Measurements from ENCODE around the gene SERTAD3.
A peak's percentile ranks its signal among the peaks of the same experiment; 100 is the strongest.

SERTAD3 gene

GRCh38 chr19:40407714-40408597, 36.2 kb downstream of the SERTAD3 start:
- Mint-ChIP-seq H3K27me3 (no peaks in the 10 kb centered on the region), H3K4me1 (peaks cover 24% of the 10 kb centered on the region), H3K4me3 (peak overlapping the region; percentile 34), H3K9me3 (no peaks in the 10 kb centered on the region), H3K27ac (ENCODE audit: low read depth) (no peak overlapping the region), H3K36me3 (ENCODE audit: insufficient read depth) (peaks cover 1% of the 10 kb centered on the region)
- DNase-seq (ENCODE audit: low spot score in 2 of 2): no peak
- no peak for ATAC-seq (replicated peaks; ENCODE audit: extremely low read depth, poor library complexity, severe bottlenecking)

DNA sequence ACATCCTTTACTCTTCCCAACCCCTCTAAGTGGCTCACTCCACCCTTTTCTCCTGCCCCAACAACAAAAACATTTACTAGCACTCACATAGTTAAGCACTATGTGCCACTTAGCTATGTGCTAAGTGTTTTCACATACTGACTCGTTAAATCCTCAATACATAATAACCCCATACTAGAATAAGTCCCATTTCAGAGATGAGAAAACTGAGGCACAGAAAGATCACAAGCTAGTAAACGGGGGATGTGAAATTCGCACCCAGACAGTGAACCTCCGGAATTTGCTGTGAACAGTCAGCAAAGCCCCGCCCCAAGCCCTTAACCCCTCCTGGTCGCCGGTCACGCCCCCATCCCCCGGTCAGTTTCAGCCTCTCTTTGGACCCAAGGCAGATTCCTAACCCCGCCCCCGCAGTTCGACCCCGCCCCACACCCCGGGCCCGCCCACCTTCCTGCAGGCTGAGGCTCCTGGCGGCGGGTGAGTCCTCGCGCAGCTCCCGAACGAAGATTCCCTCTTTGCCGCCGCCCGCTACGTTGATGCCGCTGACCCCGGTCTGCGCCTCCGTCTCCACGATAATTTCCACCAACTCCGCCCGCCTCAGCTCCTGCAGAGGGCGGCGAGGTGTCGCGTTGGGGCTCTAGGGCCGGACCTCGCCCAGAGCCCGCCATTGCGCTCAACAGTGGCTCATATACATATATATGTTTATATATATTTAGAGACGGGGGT, 40.7 kb downstream of the SERTAD3 start:
- DNase-seq (ENCODE audit: low spot score in 2 of 2) (peak; percentile 54 to 61), ATAC-seq (replicated peaks; ENCODE audit: extremely low read depth, poor library complexity, severe bottlenecking) (peak; percentile 69)
- peaks cover 39% of the 10 kb centered on the region for H3K4me1 Mint-ChIP-seq
- H3K27me3 Mint-ChIP-seq: no peaks in the 10 kb centered on the region
- H3K36me3 Mint-ChIP-seq (ENCODE audit: insufficient read depth): peaks cover 3% of the 10 kb centered on the region
- peak overlapping the region; percentile 86 for H3K4me3 Mint-ChIP-seq
- no peaks in the 10 kb centered on the region for H3K9me3 Mint-ChIP-seq
- H3K27ac Mint-ChIP-seq (ENCODE audit: low read depth): no peak overlapping the region

GRCh38 chr19:40400559-40400958, 43.6 kb downstream of the SERTAD3 start:
- ATAC-seq (replicated peaks; ENCODE audit: extremely low read depth, poor library complexity, severe bottlenecking) (no peak), DNase-seq (ENCODE audit: low spot score in 2 of 2) (no peak)
- Mint-ChIP-seq H3K4me1 (peaks cover 31% of the 10 kb centered on the region), H3K36me3 (ENCODE audit: insufficient read depth) (peaks cover 2% of the 10 kb centered on the region), H3K9me3 (no peaks in the 10 kb centered on the region), H3K27me3 (no peaks in the 10 kb centered on the region), H3K4me3 (no peak overlapping the region), H3K27ac (ENCODE audit: low read depth) (no peak overlapping the region)

DNA sequence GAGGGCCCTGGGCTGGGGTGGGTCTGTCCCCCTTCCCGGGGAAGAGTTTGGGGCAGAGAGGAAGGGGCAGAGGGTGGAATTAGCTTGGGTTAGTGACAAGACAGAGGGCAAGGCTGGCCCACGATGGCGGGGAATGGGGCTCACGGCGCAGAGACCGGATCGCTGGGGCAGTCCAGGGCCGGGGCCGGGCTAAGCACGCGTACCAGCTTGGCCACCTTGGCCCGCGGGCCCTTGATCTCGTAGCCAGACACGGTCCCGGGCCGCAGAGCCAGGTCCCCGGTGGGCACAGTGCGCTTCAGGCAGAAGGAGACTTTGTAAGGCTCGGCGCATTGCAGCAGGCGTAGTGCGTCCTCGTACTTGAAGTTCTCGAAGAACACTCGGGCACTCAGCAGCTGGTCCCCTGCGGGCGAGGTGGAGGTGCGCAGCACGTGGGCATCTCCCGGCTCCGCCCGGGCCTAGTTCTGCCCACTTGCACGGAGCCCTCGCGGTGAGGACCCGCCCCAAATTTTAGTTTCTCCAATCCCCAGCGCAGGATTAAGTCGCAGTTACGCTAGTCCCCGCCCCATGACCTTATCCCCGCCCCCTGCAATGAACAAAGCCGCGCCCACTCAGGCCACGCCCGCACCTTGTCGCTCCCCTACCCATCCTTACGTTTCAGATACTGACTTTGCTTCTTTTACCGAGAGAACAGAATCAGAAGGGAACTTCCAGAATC, 45.6 kb downstream of the SERTAD3 start:
- Mint-ChIP-seq H3K27me3 (no peaks in the 10 kb centered on the region), H3K4me3 (no peak overlapping the region), H3K27ac (ENCODE audit: low read depth) (no peak overlapping the region), H3K9me3 (no peaks in the 10 kb centered on the region), H3K36me3 (ENCODE audit: insufficient read depth) (peaks cover 2% of the 10 kb centered on the region), H3K4me1 (peaks cover 21% of the 10 kb centered on the region)
- ATAC-seq (replicated peaks; ENCODE audit: extremely low read depth, poor library complexity, severe bottlenecking): peak; percentile 42
- DNase-seq (ENCODE audit: low spot score in 2 of 2): no peak

DNA sequence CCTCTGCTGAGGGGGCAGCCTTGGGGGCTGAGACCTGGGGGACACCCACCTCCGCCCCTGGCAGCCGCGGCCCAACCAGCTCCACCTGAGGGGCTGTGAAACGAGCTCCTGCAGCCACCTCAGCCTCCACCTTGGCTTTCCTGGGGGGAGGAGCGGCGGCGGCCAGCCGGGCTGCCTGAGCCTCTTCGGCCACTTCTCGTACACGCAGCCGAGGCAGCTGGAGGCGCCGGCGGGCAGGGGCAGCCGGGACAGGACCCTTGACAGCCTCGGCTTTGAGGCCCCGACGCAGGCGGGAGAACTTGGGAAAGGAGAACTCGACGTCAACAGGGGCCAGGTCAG, 46.6 kb downstream of the SERTAD3 start:
- Mint-ChIP-seq H3K9me3 (no peaks in the 10 kb centered on the region), H3K27ac (ENCODE audit: low read depth) (no peak overlapping the region), H3K4me3 (no peak overlapping the region), H3K36me3 (ENCODE audit: insufficient read depth) (peaks cover 2% of the 10 kb centered on the region), H3K27me3 (no peaks in the 10 kb centered on the region), H3K4me1 (peaks cover 15% of the 10 kb centered on the region)
- no peak for DNase-seq (ENCODE audit: low spot score in 2 of 2)
- no peak for ATAC-seq (replicated peaks; ENCODE audit: extremely low read depth, poor library complexity, severe bottlenecking)

DNA sequence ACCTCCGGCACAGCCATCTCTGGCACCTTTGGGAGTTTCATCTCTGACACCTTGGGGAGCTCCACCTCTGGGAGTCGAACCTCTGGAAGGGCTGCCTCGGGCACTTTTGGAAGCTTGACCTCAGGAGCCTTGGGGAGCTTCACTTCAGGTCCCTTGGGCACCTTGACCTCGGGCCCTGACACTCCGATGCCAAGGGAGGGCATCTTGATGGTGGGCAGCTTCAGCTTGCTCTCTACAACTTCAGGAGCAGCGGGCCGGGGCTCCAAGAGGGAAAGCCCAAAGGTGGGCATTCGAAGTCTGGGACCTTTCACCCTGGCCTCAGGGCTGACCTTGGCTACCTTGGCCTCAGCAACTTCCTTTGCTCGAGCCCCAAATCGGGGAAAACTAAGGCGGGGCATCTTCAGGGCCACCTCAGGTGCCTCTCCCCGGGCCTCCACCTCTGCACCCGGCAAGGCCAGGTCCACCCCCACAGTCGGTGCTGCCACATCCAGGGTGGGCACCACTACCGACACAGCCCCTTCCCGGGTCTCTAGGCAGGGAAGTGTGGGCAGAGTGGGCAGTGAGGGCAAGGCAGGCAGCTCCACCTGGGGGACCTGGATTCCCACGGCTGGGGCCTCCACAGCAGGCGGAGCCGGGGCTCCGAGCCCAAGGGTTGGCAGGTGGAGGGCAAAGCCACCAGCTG, 47.1 kb downstream of the SERTAD3 start:
- H3K36me3 Mint-ChIP-seq (ENCODE audit: insufficient read depth): peaks cover 2% of the 10 kb centered on the region
- H3K4me3 Mint-ChIP-seq: no peak overlapping the region
- no peak for ATAC-seq (replicated peaks; ENCODE audit: extremely low read depth, poor library complexity, severe bottlenecking)
- no peaks in the 10 kb centered on the region for H3K27me3 Mint-ChIP-seq
- H3K9me3 Mint-ChIP-seq: no peaks in the 10 kb centered on the region
- no peak overlapping the region for H3K27ac Mint-ChIP-seq (ENCODE audit: low read depth)
- peaks cover 19% of the 10 kb centered on the region for H3K4me1 Mint-ChIP-seq
- no peak for DNase-seq (ENCODE audit: low spot score in 2 of 2)

- Mint-ChIP-seq H3K36me3 (ENCODE audit: insufficient read depth) (peaks cover 2% of the 10 kb centered on the region), H3K9me3 (no peaks in the 10 kb centered on the region), H3K4me3 (no peak overlapping the region), H3K27ac (ENCODE audit: low read depth) (no peak overlapping the region), H3K27me3 (no peaks in the 10 kb centered on the region), H3K4me1 (peaks cover 18% of the 10 kb centered on the region)
- DNase-seq (ENCODE audit: low spot score in 2 of 2): no peak
- no peak for ATAC-seq (replicated peaks; ENCODE audit: extremely low read depth, poor library complexity, severe bottlenecking)
These were observed 48.2 kb downstream of the SERTAD3 start for GRCh38 chr19:40395956-40396355.

DNA sequence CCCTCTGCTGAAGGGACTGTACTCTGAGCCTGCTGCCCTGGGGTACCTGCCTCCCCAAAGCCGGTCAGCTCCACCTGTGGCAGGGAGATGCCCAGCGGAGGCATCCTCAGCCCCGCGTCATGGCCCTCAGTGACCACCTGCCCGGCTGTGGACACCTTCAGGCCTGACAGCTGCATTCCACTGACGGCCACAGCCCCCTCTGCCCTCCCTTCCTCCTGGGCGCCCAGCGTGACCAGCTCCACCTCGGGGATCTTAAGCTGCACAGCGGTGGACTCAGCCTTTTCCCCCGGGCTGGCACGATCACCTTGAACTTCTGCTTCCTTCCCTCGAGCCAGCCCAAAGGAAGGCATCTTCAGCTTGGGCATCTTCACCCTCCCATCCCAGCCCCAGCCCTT, 49.3 kb downstream of the SERTAD3 start:
- H3K4me3 Mint-ChIP-seq: no peak overlapping the region
- no peaks in the 10 kb centered on the region for H3K9me3 Mint-ChIP-seq
- no peak overlapping the region for H3K27ac Mint-ChIP-seq (ENCODE audit: low read depth)
- H3K27me3 Mint-ChIP-seq: no peaks in the 10 kb centered on the region
- peaks cover 14% of the 10 kb centered on the region for H3K4me1 Mint-ChIP-seq
- ATAC-seq (replicated peaks; ENCODE audit: extremely low read depth, poor library complexity, severe bottlenecking): no peak
- peaks cover 2% of the 10 kb centered on the region for H3K36me3 Mint-ChIP-seq (ENCODE audit: insufficient read depth)
- no peak for DNase-seq (ENCODE audit: low spot score in 2 of 2)

GRCh38 chr19:40393894-40394815, 50.0 kb downstream of the SERTAD3 start:
- Mint-ChIP-seq H3K4me1 (peaks cover 10% of the 10 kb centered on the region), H3K9me3 (no peaks in the 10 kb centered on the region), H3K36me3 (ENCODE audit: insufficient read depth) (peaks cover 2% of the 10 kb centered on the region), H3K4me3 (no peak overlapping the region), H3K27ac (ENCODE audit: low read depth) (no peak overlapping the region), H3K27me3 (no peaks in the 10 kb centered on the region)
- ATAC-seq (replicated peaks; ENCODE audit: extremely low read depth, poor library complexity, severe bottlenecking) (no peak), DNase-seq (ENCODE audit: low spot score in 2 of 2) (no peak)

- H3K27ac Mint-ChIP-seq (ENCODE audit: low read depth): no peak overlapping the region
- H3K4me1 Mint-ChIP-seq: peaks cover 6% of the 10 kb centered on the region
- H3K9me3 Mint-ChIP-seq: no peaks in the 10 kb centered on the region
- ATAC-seq (replicated peaks; ENCODE audit: extremely low read depth, poor library complexity, severe bottlenecking): no peak
- H3K36me3 Mint-ChIP-seq (ENCODE audit: insufficient read depth): peaks cover 2% of the 10 kb centered on the region
- H3K4me3 Mint-ChIP-seq: no peak overlapping the region
- DNase-seq (ENCODE audit: low spot score in 2 of 2): no peak
- H3K27me3 Mint-ChIP-seq: no peaks in the 10 kb centered on the region
These were observed 51.1 kb downstream of the SERTAD3 start for GRCh38 chr19:40392894-40393517.

DNA sequence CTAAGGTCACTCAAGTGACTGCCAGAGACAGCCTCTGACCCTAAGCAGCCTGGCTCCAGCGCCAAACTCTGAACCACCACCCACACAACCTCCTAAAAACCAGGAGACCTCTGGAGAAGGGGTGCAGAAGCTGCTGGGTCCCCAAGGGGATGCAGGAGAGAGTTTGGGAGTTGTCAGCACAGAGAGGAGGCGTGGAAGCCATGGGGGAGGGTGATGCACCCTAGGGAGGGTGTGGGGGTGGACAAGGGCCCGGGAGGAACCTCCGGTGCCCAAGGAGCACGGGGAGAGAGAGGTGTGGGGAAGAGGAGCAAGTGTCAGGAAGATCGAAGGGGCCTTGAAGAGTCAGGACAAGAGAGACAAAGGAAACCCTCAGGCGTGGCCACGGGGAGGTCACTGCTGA, 52.0 kb downstream of the SERTAD3 start:
- Mint-ChIP-seq H3K4me1 (peaks cover 6% of the 10 kb centered on the region), H3K4me3 (no peak overlapping the region), H3K36me3 (ENCODE audit: insufficient read depth) (peaks cover 2% of the 10 kb centered on the region), H3K27me3 (no peaks in the 10 kb centered on the region), H3K27ac (ENCODE audit: low read depth) (no peak overlapping the region), H3K9me3 (no peaks in the 10 kb centered on the region)
- ATAC-seq (replicated peaks; ENCODE audit: extremely low read depth, poor library complexity, severe bottlenecking) (no peak), DNase-seq (ENCODE audit: low spot score in 2 of 2) (no peak)
